Measurements from ENCODE around the gene C4B. TPM values are rescaled to one million over a fixed set of nuclear protein-coding genes. Genes with fewer than 3 reads are reported as not detected.

Gene C4B
- total RNA-seq, 1 experiment from 2014 or later: 3.7 TPM

GRCh38 chr6:31971993-31972708 is 42.4 kb upstream of the C4B start, which contains the start of gene DXO (continued):
- no peak for TF ChIP-seq ZBTB43 (CRISPR knock-in tag; IDR thresholded peaks at IDR 0.05)
- no peak for TF ChIP-seq CDX4 (CRISPR knock-in tag; IDR thresholded peaks at IDR 0.05; ENCODE audit: borderline replicate concordance)
- TF ChIP-seq ZNF671 (CRISPR knock-in tag; IDR thresholded peaks at IDR 0.05): no peak
- no peak for TF ChIP-seq ZSCAN18 (CRISPR knock-in tag; IDR thresholded peaks at IDR 0.05)
- TF ChIP-seq USF1 (CRISPR knock-in tag; IDR thresholded peaks at IDR 0.05): peak; percentile 56
- TF ChIP-seq ZNF219 (CRISPR knock-in tag; IDR thresholded peaks at IDR 0.05; ENCODE audit: borderline replicate concordance): 0 out of 2 replicates have a peak, but pooled peaks have one; percentile 39
- TF ChIP-seq ATF6 (CRISPR knock-in tag; IDR thresholded peaks at IDR 0.05): no peak
- no peak; the same call in 1 of the 2 replicates for TF ChIP-seq ZNF532 (CRISPR knock-in tag; IDR thresholded peaks at IDR 0.05; ENCODE audit: borderline replicate concordance)
- no peak for TF ChIP-seq NR1H2 (CRISPR knock-in tag; IDR thresholded peaks at IDR 0.05)
- 0 out of 2 replicates have a peak, but pooled peaks have one; percentile 39 for TF ChIP-seq HMGXB4 (CRISPR knock-in tag; IDR thresholded peaks at IDR 0.05)
- peak; percentile 99 for TF ChIP-seq CREM (CRISPR knock-in tag; IDR thresholded peaks at IDR 0.05)
- peak; percentile 93 for TF ChIP-seq TEAD1 (CRISPR knock-in tag; IDR thresholded peaks at IDR 0.05)
- no peak for TF ChIP-seq TCF7 (CRISPR knock-in tag; IDR thresholded peaks at IDR 0.05; ENCODE audit: low read depth)
- TF ChIP-seq SMAD3 (CRISPR knock-in tag; IDR thresholded peaks at IDR 0.05; ENCODE audit: borderline replicate concordance): 0 out of 2 replicates have a peak, but pooled peaks have one; percentile 38
- 0 out of 2 replicates have a peak, but pooled peaks have one; percentile 30 for TF ChIP-seq RELA (CRISPR knock-in tag; IDR thresholded peaks at IDR 0.05; ENCODE audit: borderline replicate concordance)
- TF ChIP-seq JAZF1 (CRISPR knock-in tag; IDR thresholded peaks at IDR 0.05): no peak
- no peak for TF ChIP-seq NR2C2 (CRISPR knock-in tag; IDR thresholded peaks at IDR 0.05)
- TF ChIP-seq STAT6 (CRISPR knock-in tag; conservative IDR thresholded peaks at IDR 0.05; ENCODE audit: low read depth): no peak
- peak; percentile 100 for TF ChIP-seq ZBTB21 (CRISPR knock-in tag; IDR thresholded peaks at IDR 0.05; ENCODE audit: borderline replicate concordance)
- TF ChIP-seq TEAD4 (CRISPR knock-in tag; IDR thresholded peaks at IDR 0.05): peak; percentile 51
- no peak for TF ChIP-seq NFE2L1 (CRISPR knock-in tag; IDR thresholded peaks at IDR 0.05)
- TF ChIP-seq FOXP1 (CRISPR knock-in tag; IDR thresholded peaks at IDR 0.05; ENCODE audit: borderline replicate concordance): peak; percentile 67; the same call in 1 of the 2 replicates

All from WTC11 (cell line).